GM21367 (cell line): ENCODE results near the gene OR6K6.

ENCODE experiments used
- ATAC-seq: cut with Tn5 transposase; IDR thresholded peaks from one replicate; pipeline ENCODE4 v1.9.1; 2021; ENCODE audit not compliant: unreplicated experiment

Gene OR6K6

DNA sequence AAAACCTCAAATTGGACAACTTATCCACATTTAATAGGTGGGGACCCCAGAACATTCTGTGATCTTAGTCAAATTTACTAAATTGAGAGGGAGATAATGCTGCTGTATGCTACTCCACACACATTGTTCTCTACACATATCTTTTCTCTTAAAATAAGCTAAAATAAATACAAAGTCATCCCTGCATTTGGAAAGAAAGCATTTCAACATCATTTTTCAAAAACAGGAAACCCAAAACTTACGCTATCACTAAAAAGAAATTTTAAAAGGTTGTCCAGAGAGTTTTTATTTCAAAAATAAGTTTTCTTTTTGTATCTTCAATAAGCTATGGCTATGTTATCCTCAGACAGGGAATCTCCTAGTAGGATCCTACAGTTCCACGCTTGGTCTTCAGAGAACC, 46.0 kb downstream of the OR6K6 start:
- ATAC-seq = no peak

DNA sequence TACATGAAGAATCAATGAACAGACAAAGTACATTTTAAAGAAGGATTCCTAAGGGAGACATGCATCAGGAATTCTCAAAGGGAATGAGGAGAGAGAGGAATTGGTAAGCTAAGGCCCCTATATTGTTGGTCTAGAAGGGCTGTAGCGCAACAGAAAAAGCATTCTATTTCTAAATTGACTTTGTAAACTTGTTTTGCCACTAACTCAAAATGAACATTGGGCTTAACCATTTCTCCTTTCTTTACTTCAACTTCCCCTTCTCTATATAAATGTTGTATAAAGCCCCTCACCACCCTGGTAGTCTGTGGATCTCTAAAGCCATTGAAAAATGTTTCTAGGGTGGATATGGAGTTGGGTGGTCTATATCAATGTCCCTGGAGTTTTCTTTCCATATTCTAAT, 46.9 kb downstream of the OR6K6 start:
- no peak for ATAC-seq

DNA sequence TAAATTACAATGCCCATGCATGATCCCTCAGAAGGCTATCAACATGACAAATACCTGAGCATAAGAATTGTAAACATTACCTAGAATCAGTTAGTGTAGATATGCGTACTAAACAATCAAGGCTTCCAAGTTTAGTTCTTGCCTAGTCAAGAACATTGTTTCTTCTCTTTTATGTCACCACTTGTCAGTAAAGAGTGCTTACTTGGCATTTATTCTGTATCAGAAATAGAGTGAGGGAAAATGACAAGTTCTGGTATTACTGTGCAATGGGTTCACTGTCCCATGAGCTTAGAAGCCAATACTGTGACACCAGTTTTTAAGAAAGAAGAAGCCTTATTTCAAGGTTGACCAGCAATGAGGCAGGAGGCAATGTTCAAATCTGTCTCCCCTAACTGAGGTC, 49.2 kb downstream of the OR6K6 start:
- no peak for ATAC-seq
